GM19240 (cell line): ENCODE data around the gene NCOA5.
"Not testable (repeated sequence)": the region's sequence is repeated elsewhere in the genome, so short reads cannot be mapped to it uniquely, and the experiment has no call there.

ENCODE experiments used
- DNase-seq: peaks from one replicate; pipeline ENCODE4 v3.0.0; 2011; ENCODE audit warnings: low spot score; ENCODE audit not compliant: insufficient read length

NCOA5 gene

GRCh38 chr20:46093531-46093930 lies 3.8 kb upstream of the NCOA5 start:
- no peak for DNase-seq

GRCh38 chr20:46091622-46092535 lies 2.1 kb upstream of the NCOA5 start:
- DNase-seq = not testable (repeated sequence)

- peak; percentile 17 for DNase-seq
Measured at GRCh38 chr20:46089167-46089416, 670 bp downstream of the NCOA5 start.

GRCh38 chr20:46088409-46089166 lies 1.2 kb downstream of the NCOA5 start:
- DNase-seq = no peak

GRCh38 chr20:46087161-46087560 lies 2.6 kb downstream of the NCOA5 start:
- no peak for DNase-seq

- no peak for DNase-seq
Measured at GRCh38 chr20:46085179-46085851, 4.4 kb downstream of the NCOA5 start.

GRCh38 chr20:46084805-46085178 lies 5.0 kb downstream of the NCOA5 start:
- no peak for DNase-seq

- DNase-seq = no peak
Measured at GRCh38 chr20:46083531-46084061, 6.2 kb downstream of the NCOA5 start.

- DNase-seq = no peak
Measured at GRCh38 chr20:46083101-46083500, 6.7 kb downstream of the NCOA5 start.

- no peak for DNase-seq
Measured at GRCh38 chr20:46081074-46081473, 8.7 kb downstream of the NCOA5 start.

GRCh38 chr20:46078954-46079353 lies 10.8 kb downstream of the NCOA5 start:
- no peak for DNase-seq

- no peak for DNase-seq
Measured at GRCh38 chr20:46077642-46078305, 12.0 kb downstream of the NCOA5 start.

- DNase-seq = no peak
Measured at GRCh38 chr20:46076806-46077205, 13.0 kb downstream of the NCOA5 start.

GRCh38 chr20:46074006-46074405 lies 15.8 kb downstream of the NCOA5 start:
- no peak for DNase-seq

GRCh38 chr20:46073443-46073842 lies 16.3 kb downstream of the NCOA5 start:
- DNase-seq = no peak

GRCh38 chr20:46073024-46073423 lies 16.7 kb downstream of the NCOA5 start:
- no peak for DNase-seq

GRCh38 chr20:46071573-46071972 lies 18.2 kb downstream of the NCOA5 start:
- DNase-seq = no peak

GRCh38 chr20:46070215-46070900 lies 19.4 kb downstream of the NCOA5 start:
- no peak for DNase-seq

- no peak for DNase-seq
Measured at GRCh38 chr20:46065691-46066090, 24.1 kb downstream of the NCOA5 start.

GRCh38 chr20:46065006-46065405 lies 24.8 kb downstream of the NCOA5 start:
- no peak for DNase-seq

GRCh38 chr20:46063652-46064054 lies 26.1 kb downstream of the NCOA5 start:
- DNase-seq = no peak
